ENCODE data around the gene HRH1. TPM values are rescaled to one million over a fixed set of nuclear protein-coding genes. Genes with fewer than 3 reads are reported as not detected.
A peak's percentile ranks its signal among the peaks of the same experiment; 100 is the strongest.
"Not testable (repeated sequence)": the region's sequence is repeated elsewhere in the genome, so short reads cannot be mapped to it uniquely, and the experiment has no call there.

The HRH1 gene, protein sequence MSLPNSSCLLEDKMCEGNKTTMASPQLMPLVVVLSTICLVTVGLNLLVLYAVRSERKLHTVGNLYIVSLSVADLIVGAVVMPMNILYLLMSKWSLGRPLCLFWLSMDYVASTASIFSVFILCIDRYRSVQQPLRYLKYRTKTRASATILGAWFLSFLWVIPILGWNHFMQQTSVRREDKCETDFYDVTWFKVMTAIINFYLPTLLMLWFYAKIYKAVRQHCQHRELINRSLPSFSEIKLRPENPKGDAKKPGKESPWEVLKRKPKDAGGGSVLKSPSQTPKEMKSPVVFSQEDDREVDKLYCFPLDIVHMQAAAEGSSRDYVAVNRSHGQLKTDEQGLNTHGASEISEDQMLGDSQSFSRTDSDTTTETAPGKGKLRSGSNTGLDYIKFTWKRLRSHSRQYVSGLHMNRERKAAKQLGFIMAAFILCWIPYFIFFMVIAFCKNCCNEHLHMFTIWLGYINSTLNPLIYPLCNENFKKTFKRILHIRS
- 7.4 and 20.6 TPM in 2 replicates for total RNA-seq (ENCODE audit: low replicate concordance)

- DNase-seq (ENCODE audit: low read depth) = peak; percentile 33
- H3K4me3 ChIP-seq (ENCODE audit: low read depth, low read length) = peak within 1 kb of the TSS; percentile 89
- TF ChIP-seq, protein P1, sequence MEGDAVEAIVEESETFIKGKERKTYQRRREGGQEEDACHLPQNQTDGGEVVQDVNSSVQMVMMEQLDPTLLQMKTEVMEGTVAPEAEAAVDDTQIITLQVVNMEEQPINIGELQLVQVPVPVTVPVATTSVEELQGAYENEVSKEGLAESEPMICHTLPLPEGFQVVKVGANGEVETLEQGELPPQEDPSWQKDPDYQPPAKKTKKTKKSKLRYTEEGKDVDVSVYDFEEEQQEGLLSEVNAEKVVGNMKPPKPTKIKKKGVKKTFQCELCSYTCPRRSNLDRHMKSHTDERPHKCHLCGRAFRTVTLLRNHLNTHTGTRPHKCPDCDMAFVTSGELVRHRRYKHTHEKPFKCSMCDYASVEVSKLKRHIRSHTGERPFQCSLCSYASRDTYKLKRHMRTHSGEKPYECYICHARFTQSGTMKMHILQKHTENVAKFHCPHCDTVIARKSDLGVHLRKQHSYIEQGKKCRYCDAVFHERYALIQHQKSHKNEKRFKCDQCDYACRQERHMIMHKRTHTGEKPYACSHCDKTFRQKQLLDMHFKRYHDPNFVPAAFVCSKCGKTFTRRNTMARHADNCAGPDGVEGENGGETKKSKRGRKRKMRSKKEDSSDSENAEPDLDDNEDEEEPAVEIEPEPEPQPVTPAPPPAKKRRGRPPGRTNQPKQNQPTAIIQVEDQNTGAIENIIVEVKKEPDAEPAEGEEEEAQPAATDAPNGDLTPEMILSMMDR (IDR thresholded peaks at IDR 0.05; ENCODE audit: insufficient read depth, low read length) = no peak
Observed at GRCh38 chr3:11154036-11154952, at the start of gene HRH1. HRH1 (plus strand) TSS chr3:11154493; CDS start chr3:11259038, 104,545 bp downstream.

DNA sequence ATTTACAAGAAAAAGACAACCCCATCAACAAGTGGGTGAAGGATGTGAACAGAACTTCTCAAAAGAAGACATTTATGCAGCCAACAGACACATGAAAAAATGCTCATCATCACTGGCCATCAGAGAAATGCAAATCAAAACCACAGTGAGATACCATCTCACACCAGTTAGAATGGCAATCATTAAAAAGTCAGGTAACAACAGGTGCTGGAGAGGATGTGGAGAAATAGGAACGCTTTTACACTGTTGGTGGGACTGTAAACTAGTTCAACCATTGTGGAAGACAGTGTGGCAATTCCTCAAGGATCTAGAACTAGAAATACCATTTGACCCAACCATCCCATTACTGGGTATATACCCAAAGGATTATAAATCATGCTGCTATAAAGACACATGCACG is 41.0 kb upstream of the HRH1 start:
- not testable (repeated sequence) for H3K4me3 ChIP-seq (ENCODE audit: low read depth, low read length); DNase-seq (ENCODE audit: low read depth)

DNA sequence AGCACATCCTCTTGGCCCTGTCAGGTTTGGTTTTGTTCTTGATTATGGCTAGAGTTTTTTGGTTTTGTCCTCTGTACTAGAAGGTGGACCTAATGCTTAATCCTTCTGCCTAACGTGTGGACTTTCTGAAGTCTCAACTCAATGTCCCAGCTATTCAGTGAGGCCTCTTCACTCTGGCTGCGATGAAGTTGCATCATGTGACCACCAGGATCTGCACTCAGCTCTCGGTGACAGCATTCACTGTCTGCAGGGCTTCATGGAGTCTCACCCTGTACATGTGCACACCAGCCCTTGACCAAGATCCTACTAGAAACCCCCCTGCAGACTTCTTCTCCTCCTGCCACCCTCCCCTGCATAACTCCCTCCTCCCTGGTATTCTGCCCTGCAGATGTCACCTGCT is 38.7 kb upstream of the HRH1 start:
- TF ChIP-seq, protein P1 (IDR thresholded peaks at IDR 0.05; ENCODE audit: insufficient read depth, low read length) = no peak
- no peak overlapping the region for H3K4me3 ChIP-seq (ENCODE audit: low read depth, low read length)
- DNase-seq (ENCODE audit: low read depth) = no peak

GRCh38 chr3:11116336-11117059 is 37.8 kb upstream of the HRH1 start:
- H3K4me3 ChIP-seq (ENCODE audit: low read depth, low read length) = no peak overlapping the region
- TF ChIP-seq, protein P1 (IDR thresholded peaks at IDR 0.05; ENCODE audit: insufficient read depth, low read length) = no peak
- DNase-seq (ENCODE audit: low read depth) = no peak

GRCh38 chr3:11117591-11117990 is 36.7 kb upstream of the HRH1 start:
- H3K4me3 ChIP-seq (ENCODE audit: low read depth, low read length) = no peak overlapping the region
- no peak for DNase-seq (ENCODE audit: low read depth)
- TF ChIP-seq, protein P1 (IDR thresholded peaks at IDR 0.05; ENCODE audit: insufficient read depth, low read length) = no peak

DNA sequence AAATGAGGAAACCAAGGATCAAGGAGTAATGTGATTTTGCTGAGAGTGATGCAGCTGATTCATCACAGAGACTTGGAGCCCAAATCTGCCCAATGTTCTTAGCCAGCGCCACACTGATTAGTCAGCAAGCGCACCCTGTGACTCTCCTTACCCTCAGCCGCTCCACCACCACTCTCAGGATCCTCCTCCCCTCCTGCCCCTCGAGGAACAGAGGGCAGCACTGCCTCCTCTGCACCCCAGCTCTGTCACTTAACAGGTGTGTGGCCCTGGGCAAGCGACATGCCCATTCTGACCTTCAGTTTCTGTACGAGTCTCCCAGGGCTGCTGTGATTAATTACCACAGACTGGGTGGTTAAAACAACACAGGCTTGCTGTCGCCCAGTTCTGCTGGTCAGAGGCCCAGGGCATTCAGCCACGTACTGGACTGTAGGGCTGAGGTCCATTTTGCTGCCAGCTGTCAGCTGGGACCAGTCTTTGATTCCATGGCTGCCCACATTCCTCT is 36.1 kb upstream of the HRH1 start:
- H3K4me3 ChIP-seq (ENCODE audit: low read depth, low read length) = no peak overlapping the region
- peak; percentile 87 for DNase-seq (ENCODE audit: low read depth)
- TF ChIP-seq, protein P1 (IDR thresholded peaks at IDR 0.05; ENCODE audit: insufficient read depth, low read length) = no peak

Data from fibroblast of the aortic adventitia (primary cell).